ENCODE results near the gene PIGT. TPM values are rescaled to one million over a fixed set of nuclear protein-coding genes. Genes with fewer than 3 reads are reported as not detected.

The PIGT gene
- 90.4 to 103 TPM (median 99.0 TPM) in 5 replicates for total RNA-seq (2022; extraction: Qiagen RNA extraction)

GRCh38 chr20:45415822-45416637 is at the start of gene PIGT:
PIGT (plus strand) TSS chr20:45416141; CDS start chr20:45416157, 16 bp downstream.

GRCh38 chr20:45378191-45378590 is 37.8 kb upstream of the PIGT start, which contains the start of gene TP53TG5:
TP53TG5 (minus strand) TSS chr20:45378325; CDS start chr20:45378236, 89 bp downstream.

GRCh38 chr20:45407783-45408645 is 7.9 kb upstream of the PIGT start, which contains the start of gene DBNDD2:
DBNDD2 (plus strand) TSS chr20:45408289; CDS start chr20:45408468, 179 bp downstream.

GRCh38 chr20:45469336-45470261 is 53.7 kb downstream of the PIGT start, which contains the start of gene WFDC2:
WFDC2 (plus strand) TSS chr20:45469753; CDS start chr20:45469782, 29 bp downstream.

Other genes starting within 250 kb of the PIGT start
- gene PI3, start 241.2 kb upstream of the PIGT start, total RNA-seq (2022; extraction: Qiagen RNA extraction), result 2.3 to 5.0 TPM (median 2.9 TPM) in 5 replicates
- not detected in 5 replicates for gene SEMG1, start 209.1 kb upstream of the PIGT start, total RNA-seq (2022; extraction: Qiagen RNA extraction)
- not detected in 5 replicates for gene SEMG2, start 194.8 kb upstream of the PIGT start, total RNA-seq (2022; extraction: Qiagen RNA extraction)
- 8.8 to 15.1 TPM (median 11.1 TPM) in 5 replicates for gene SLPI, start 161.6 kb upstream of the PIGT start, total RNA-seq (2022; extraction: Qiagen RNA extraction)
- not detected in 5 replicates for gene RBPJL, start 109.3 kb upstream of the PIGT start, total RNA-seq (2022; extraction: Qiagen RNA extraction)
- 0.06 to 0.16 TPM (median 0.08 TPM) in 5 replicates for gene MATN4, start 107.8 kb upstream of the PIGT start, total RNA-seq (2022; extraction: Qiagen RNA extraction)
- 98.7 to 125 TPM (median 105 TPM) in 5 replicates for gene SDC4, start 67.7 kb upstream of the PIGT start, total RNA-seq (2022; extraction: Qiagen RNA extraction)
- 29.7 to 33.4 TPM (median 30.1 TPM) in 5 replicates for gene SYS1, start 53.0 kb upstream of the PIGT start, total RNA-seq (2022; extraction: Qiagen RNA extraction)
- not detected in 5 replicates for gene TP53TG5, start 37.8 kb upstream of the PIGT start, total RNA-seq (2022; extraction: Qiagen RNA extraction)
- gene DBNDD2, start 7.9 kb upstream of the PIGT start, total RNA-seq (2022; extraction: Qiagen RNA extraction), result 22.6 to 30.1 TPM (median 25.2 TPM) in 5 replicates
- gene WFDC2, start 53.6 kb downstream of the PIGT start, total RNA-seq (2022; extraction: Qiagen RNA extraction), result 0.35 TPM in 1 of 5 replicates, not detected in the others
- not detected in 5 replicates for gene SPINT3, start 99.5 kb downstream of the PIGT start, total RNA-seq (2022; extraction: Qiagen RNA extraction)
- not detected in 5 replicates for gene WFDC6, start 123.3 kb downstream of the PIGT start, total RNA-seq (2022; extraction: Qiagen RNA extraction)
- gene EPPIN, start 131.3 kb downstream of the PIGT start, total RNA-seq (2022; extraction: Qiagen RNA extraction), result not detected in 5 replicates
- not detected in 5 replicates for gene WFDC8, start 163.1 kb downstream of the PIGT start, total RNA-seq (2022; extraction: Qiagen RNA extraction)
- not detected in 5 replicates for gene WFDC10A, start 213.6 kb downstream of the PIGT start, total RNA-seq (2022; extraction: Qiagen RNA extraction)
- not detected in 5 replicates for gene WFDC9, start 215.1 kb downstream of the PIGT start, total RNA-seq (2022; extraction: Qiagen RNA extraction)